Testis (tissue), 3 donors: ENCODE results near the gene RHBG. TPM values are rescaled to one million over a fixed set of nuclear protein-coding genes. Genes with fewer than 3 reads are reported as not detected.

Experiments used
- DNase-seq: peaks from one replicate; pipeline ENCODE4 v3.0.0-alpha.2; 2019
- H3K27ac ChIP-seq, 2 donors: fragments of 200-600 bp; sonication (generic); one replicate each; pipeline ENCODE4 v1.5.1; 2019
- H3K27me3 ChIP-seq: fragments of 200-600 bp; sonication (generic); one replicate; pipeline ENCODE4 v1.5.1; 2019
- H3K36me3 ChIP-seq: fragments of 200-600 bp; sonication (generic); one replicate; pipeline ENCODE4 v1.5.1; 2017; ENCODE audit warnings: low read depth; ENCODE audit errors: missing control alignments
- H3K4me1 ChIP-seq: fragments of 200-600 bp; sonication (generic); one replicate; pipeline ENCODE4 v1.5.1; 2019
- H3K4me3 ChIP-seq, 2 donors: fragments of 200-600 bp; sonication (generic); one replicate each; pipeline ENCODE4 v1.5.1; 2017 to 2019
- H3K9me3 ChIP-seq: fragments of 200-600 bp; sonication (generic); one replicate; pipeline ENCODE4 v1.5.1; 2017
- POLR2A ChIP-seq: fragments of 450-650 bp; IDR thresholded peaks from one replicate; pipeline ENCODE4 v1.6.1; 2017; ENCODE audit warnings: antibody characterized with exemption, mild to moderate bottlenecking, moderate library complexity
- WGBS, 2 donors: methylation state at CpG; one replicate each; pipeline ENCODE4 v1.1.5; 2018; 5-methylcytosine and 5-hydroxymethylcytosine counted together
- intact Hi-C: fragments of 100-400 bp; cut with DNase I; formaldehyde crosslinking; loops from one replicate; pipeline ENCODE4 v1.15.1; 2023; ENCODE audit warnings: low total_unique reads
- polyA plus RNA-seq: library from polyadenylated mRNA; stranded (reverse); fragments of 350-450 nt; fragmentation: Illumina TruSeq; extraction: RNeasy Lipid Tissue Mini Kit (QIAGEN cat#74804); gene quantifications from one replicate; pipeline ENCODE4 v1.2.3, GENCODE V29; 2014; ENCODE audit warnings: low read depth, low replicate concordance; ENCODE audit not compliant: insufficient read depth
- total RNA-seq, 2 donors: library from RNA; depleted of rRNA; stranded (reverse); fragments of >200 nt; gene quantifications; one replicate each; pipeline ENCODE4 v1.2.3, GENCODE V29; 2016
- TF ChIP-seq, protein P1 (sequence below), 3 experiments: fragments of 450-650 bp in 2 of 3; fragments of 200-600 bp in 1 of 3; sonication (generic) in 1 of 3; IDR thresholded peaks; one replicate each; pipeline ENCODE4 v1.5.1; 2016 to 2019; ENCODE audit warnings: antibody characterized with exemption in 3 of 3, mild to moderate bottlenecking in 2 of 3, moderate library complexity in 1 of 3

The RHBG gene
- total and polyA plus RNA-seq, 3 donors from 2014 or later, result 2.0 to 3.3 (median 2.0) TPM

DNA sequence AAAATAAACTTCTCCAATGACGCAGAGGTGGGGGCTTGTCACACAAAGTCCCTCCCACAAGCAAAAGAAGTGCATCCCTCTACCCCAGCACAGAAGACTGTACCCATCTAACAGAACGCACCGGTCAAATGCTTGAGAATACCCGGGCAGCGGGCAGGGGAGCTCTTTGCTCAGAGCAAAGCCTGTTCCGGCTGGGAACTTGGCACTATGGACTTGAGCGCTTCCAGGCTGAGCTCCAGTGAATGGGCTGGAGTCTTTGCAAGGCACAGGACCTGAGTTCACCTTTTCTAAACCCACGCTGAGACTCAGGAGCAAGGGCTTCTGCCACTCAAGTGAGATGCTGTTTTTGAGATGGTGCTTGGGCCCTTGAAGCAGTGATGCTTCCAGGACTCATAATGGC lies 20.3 kb downstream of the RHBG start:
- no peak overlapping the region for H3K4me3 ChIP-seq
- WGBS, 2 donors, result 92 to 100% methylated on average over 2 to 8 of the region's 8 CpGs
- no peaks in the 10 kb centered on the region for H3K4me1 ChIP-seq
- no peak for DNase-seq
- no peaks in the 10 kb centered on the region for H3K27me3 ChIP-seq
- H3K27ac ChIP-seq, result no peak overlapping the region
- H3K36me3 ChIP-seq, result no peaks in the 10 kb centered on the region
- intact Hi-C loops, result loop anchor here (5.0 kb wide), 1 partner anchor 58 kb away; no protein-coding TSS in a partner anchor
- TF ChIP-seq POLR2A, result no peak
- TF ChIP-seq, protein P1, sequence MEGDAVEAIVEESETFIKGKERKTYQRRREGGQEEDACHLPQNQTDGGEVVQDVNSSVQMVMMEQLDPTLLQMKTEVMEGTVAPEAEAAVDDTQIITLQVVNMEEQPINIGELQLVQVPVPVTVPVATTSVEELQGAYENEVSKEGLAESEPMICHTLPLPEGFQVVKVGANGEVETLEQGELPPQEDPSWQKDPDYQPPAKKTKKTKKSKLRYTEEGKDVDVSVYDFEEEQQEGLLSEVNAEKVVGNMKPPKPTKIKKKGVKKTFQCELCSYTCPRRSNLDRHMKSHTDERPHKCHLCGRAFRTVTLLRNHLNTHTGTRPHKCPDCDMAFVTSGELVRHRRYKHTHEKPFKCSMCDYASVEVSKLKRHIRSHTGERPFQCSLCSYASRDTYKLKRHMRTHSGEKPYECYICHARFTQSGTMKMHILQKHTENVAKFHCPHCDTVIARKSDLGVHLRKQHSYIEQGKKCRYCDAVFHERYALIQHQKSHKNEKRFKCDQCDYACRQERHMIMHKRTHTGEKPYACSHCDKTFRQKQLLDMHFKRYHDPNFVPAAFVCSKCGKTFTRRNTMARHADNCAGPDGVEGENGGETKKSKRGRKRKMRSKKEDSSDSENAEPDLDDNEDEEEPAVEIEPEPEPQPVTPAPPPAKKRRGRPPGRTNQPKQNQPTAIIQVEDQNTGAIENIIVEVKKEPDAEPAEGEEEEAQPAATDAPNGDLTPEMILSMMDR (IDR thresholded peaks at IDR 0.05), result no peak
- no peaks in the 10 kb centered on the region for H3K9me3 ChIP-seq

DNA sequence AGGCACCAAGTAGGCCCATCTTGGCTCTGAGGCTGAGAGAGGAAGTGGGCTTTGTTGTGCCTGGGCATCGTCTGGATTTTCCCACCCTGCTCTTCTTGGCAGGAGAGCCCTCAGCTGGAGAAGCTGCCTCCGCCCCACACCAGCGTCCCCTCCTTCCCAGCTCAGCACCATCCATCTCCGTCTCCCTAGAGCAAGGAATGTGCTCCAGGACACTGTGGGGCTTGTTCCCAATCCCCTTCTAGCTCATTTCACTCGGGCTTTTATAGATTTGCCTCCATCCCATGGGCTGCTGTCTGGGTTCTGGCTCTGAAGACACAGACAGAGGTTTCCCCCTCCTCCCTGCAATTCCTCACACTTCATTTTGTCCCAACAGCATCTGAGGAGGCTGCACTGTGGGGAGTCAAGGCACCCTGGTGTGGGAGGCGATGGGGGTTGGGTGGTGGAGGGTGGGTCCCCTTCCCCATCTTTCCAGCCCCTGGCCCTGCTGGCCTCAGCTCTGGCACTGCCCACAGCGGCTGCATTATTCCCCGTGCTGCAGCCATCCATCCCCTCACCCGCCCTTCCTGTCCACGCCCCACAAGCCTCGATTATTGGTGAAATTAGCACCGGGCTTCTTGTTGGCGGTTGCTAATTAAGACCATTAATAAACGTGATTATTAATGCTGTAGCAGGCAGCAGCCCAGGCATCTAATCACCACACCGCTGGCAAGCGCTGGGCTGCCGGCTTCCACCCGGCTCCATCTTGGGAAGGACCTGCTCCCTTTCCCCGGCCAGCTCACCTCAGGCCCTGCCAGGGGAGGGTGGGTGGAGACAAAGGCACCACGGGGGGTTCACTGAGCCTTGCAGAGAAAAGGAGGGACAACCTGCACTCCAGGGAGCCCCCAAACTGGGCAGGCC lies 21.7 kb downstream of the RHBG start:
- TF ChIP-seq, protein P1 (IDR thresholded peaks at IDR 0.05), result no peak
- TF ChIP-seq POLR2A, result no peak
- H3K4me3 ChIP-seq, result no peak overlapping the region
- no peaks in the 10 kb centered on the region for H3K4me1 ChIP-seq
- intact Hi-C loops, result no loop called here
- no peaks in the 10 kb centered on the region for H3K27me3 ChIP-seq
- H3K36me3 ChIP-seq, result no peaks in the 10 kb centered on the region
- DNase-seq, result no peak
- H3K27ac ChIP-seq, result no peak overlapping the region
- H3K9me3 ChIP-seq, result no peaks in the 10 kb centered on the region
- 72 to 79% methylated on average over 17 to 20 of the region's 20 CpGs for WGBS, 2 donors

DNA sequence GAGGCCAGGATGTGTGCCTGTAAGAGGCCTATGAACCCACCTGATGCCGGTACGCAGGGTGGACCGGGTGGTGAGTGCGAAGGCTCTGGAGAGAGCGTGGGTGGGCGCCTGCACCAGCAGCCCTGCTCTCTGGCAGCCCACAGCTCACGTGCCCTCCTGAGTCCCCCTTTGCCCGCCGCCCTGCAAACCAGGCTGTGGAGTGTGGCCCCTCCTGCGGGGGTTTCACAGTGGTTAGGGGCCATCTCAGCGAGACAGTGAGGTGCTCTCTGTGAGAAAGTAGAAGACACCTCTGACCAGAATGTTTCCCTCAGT lies 22.3 kb downstream of the RHBG start:
- intact Hi-C loops, result no loop called here
- H3K4me1 ChIP-seq, result no peaks in the 10 kb centered on the region
- no peak overlapping the region for H3K4me3 ChIP-seq
- DNase-seq, result no peak
- H3K9me3 ChIP-seq, result no peaks in the 10 kb centered on the region
- TF ChIP-seq, protein P1 (IDR thresholded peaks at IDR 0.05), result no peak
- TF ChIP-seq POLR2A, result no peak
- WGBS, 2 donors, result 88 to 96% methylated on average over 9 to 11 of the region's 11 CpGs
- H3K36me3 ChIP-seq, result no peaks in the 10 kb centered on the region
- H3K27ac ChIP-seq, result no peak overlapping the region
- no peaks in the 10 kb centered on the region for H3K27me3 ChIP-seq

DNA sequence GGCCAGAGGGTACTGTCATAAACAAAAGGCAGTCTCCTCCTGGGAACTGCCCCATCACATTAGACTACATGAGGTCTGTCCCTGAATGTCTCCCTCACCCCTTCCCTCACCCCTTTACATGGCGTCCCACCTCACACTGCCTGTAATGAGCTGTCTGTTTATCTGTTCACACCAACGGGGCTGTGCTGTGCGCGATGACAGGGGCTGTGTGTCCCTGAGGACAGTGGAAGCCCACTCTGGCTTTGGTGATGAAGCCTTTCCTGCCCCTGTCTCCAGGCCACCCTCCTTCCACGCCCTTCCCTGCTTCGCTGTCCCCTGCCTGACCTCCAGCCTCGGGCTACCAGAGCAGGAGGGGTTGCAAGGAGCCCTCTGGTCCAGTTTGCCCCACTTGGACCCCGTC lies 22.7 kb downstream of the RHBG start:
- Histone ChIP-seq H3K9me3 (no peaks in the 10 kb centered on the region), H3K27ac (no peak overlapping the region), H3K27me3 (no peaks in the 10 kb centered on the region), H3K36me3 (no peaks in the 10 kb centered on the region), H3K4me1 (no peaks in the 10 kb centered on the region), H3K4me3 (no peak overlapping the region)
- DNase-seq, result no peak
- TF ChIP-seq, protein P1 (IDR thresholded peaks at IDR 0.05), result no peak
- TF ChIP-seq POLR2A, result no peak
- intact Hi-C loops, result no loop called here
- WGBS, 2 donors, result 72 to 75% methylated on average over 8 of the region's 8 CpGs

DNA sequence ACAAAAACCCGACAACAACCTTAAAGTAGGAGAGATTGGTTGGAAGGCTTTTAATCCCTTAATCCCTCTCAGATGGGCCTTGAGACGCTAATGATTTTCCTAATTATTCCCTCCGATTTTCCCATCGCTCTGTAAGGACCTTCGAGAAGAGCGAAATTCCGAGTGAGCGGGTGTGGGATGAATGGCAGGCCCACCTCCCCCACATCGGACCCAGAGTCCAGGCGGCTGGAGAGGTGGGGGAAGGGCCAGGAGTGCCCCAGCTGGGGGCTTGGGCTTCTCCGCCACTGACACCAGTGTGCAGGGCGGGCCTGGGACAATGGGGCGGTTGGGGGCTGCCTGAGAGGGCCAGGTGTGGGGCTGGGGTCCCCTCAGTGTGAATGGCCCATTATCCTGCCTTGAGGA lies 23.4 kb downstream of the RHBG start:
- TF ChIP-seq POLR2A, result no peak
- TF ChIP-seq, protein P1 (IDR thresholded peaks at IDR 0.05), result no peak
- H3K36me3 ChIP-seq, result no peaks in the 10 kb centered on the region
- no peaks in the 10 kb centered on the region for H3K9me3 ChIP-seq
- no peak for DNase-seq
- H3K27me3 ChIP-seq, result no peaks in the 10 kb centered on the region
- no peak overlapping the region for H3K27ac ChIP-seq
- no peaks in the 10 kb centered on the region for H3K4me1 ChIP-seq
- 79 to 81% methylated on average over 10 to 13 of the region's 13 CpGs for WGBS, 2 donors
- H3K4me3 ChIP-seq, result no peak overlapping the region
- intact Hi-C loops, result no loop called here
